CD4-positive, alpha-beta T cell (primary cell): ENCODE results near the gene ATP6V1E1. TPM values are rescaled to one million over a fixed set of nuclear protein-coding genes. Genes with fewer than 3 reads are reported as not detected.

Experiments
- ATAC-seq: fragments of 200-7000 bp; cut with Tn5 transposase; one replicate; pipeline ENCODE4 v1.10.0; 2022; ENCODE audit warnings: mild to moderate bottlenecking; ENCODE audit not compliant: poor library complexity
- CTCF ChIA-PET: fragments of 350-600 bp; sonication (Branson Sonifier 250); formaldehyde crosslinking; loops from one replicate; lab custom pipeline; 2021; ENCODE audit warnings: antibody characterized with exemption, inconsistent platforms; lab: Charles Lee
- POLR2A ChIA-PET: fragments of 350-600 bp; sonication (Branson Sonifier 250); formaldehyde crosslinking; loops from one replicate; lab custom pipeline; 2021; ENCODE audit warnings: antibody characterized with exemption, inconsistent platforms; lab: Charles Lee
- DNase-seq, 14 experiments: peaks; one replicate each; pipeline ENCODE4 v3.0.0-alpha.2; 2013 to 2020; ENCODE audit warnings: mixed read lengths in 2 of 14
- H3K27ac ChIP-seq, 2 donors: one replicate each; pipeline versions ENCODE4 v1.5.1 to v1.7.0; 2013; ENCODE audit warnings: low read length in 2 of 2, low read depth in 1 of 2, mild to moderate bottlenecking in 1 of 2
- H3K27me3 ChIP-seq, 2 experiments: 1 replicate in 1 of 2; 2 replicates in 1 of 2; pipeline versions ENCODE4 v1.6.1 to v1.7.0; 2013; ENCODE audit warnings: low read length in 2 of 2, control low read depth in 1 of 2, mild to moderate bottlenecking in 1 of 2, moderate library complexity in 1 of 2; ENCODE audit not compliant: insufficient read depth in 2 of 2, control insufficient read depth in 1 of 2
- H3K36me3 ChIP-seq: one replicate; pipeline ENCODE4 v1.6.1; 2013; ENCODE audit warnings: low read length, control low read depth; ENCODE audit not compliant: insufficient read depth
- H3K4me1 ChIP-seq: one replicate; pipeline ENCODE4 v1.6.1; 2013; ENCODE audit warnings: low read length, control low read depth; ENCODE audit not compliant: insufficient read depth
- H3K4me3 ChIP-seq: one replicate; pipeline ENCODE4 v1.5.1; 2013; ENCODE audit warnings: mild to moderate bottlenecking, low read length, moderate library complexity
- H3K9me3 ChIP-seq, 2 experiments: 1 replicate in 1 of 2; 2 replicates in 1 of 2; pipeline versions ENCODE4 v1.6.1 to v1.7.0; 2013; ENCODE audit warnings: low read length in 2 of 2, mild to moderate bottlenecking in 2 of 2, control low read depth in 1 of 2, moderate library complexity in 1 of 2; ENCODE audit not compliant: control insufficient read depth in 1 of 2, insufficient read depth in 1 of 2
- H3K27ac Mint-ChIP-seq: one replicate; pipeline ENCODE4 v1.8.0; 2020; ENCODE audit warnings: mixed read lengths
- H3K27me3 Mint-ChIP-seq: one replicate; pipeline ENCODE4 v1.8.0; 2021; ENCODE audit warnings: mixed read lengths
- H3K36me3 Mint-ChIP-seq: one replicate; pipeline ENCODE4 v1.8.0; 2021; ENCODE audit warnings: low read depth, mixed read lengths
- H3K4me1 Mint-ChIP-seq: one replicate; pipeline ENCODE4 v1.8.0; 2021; ENCODE audit warnings: low read depth, mixed read lengths
- H3K4me3 Mint-ChIP-seq: one replicate; pipeline ENCODE4 v1.8.0; 2020; ENCODE audit warnings: mild to moderate bottlenecking, mixed read lengths
- H3K9me3 Mint-ChIP-seq: one replicate; pipeline ENCODE4 v1.8.0; 2020; ENCODE audit warnings: mixed read lengths
- intact Hi-C, 2 experiments: fragments of 100-400 bp; cut with DNase I in 1 of 2; cut with micrococcal nuclease in 1 of 2; formaldehyde crosslinking; loops; one replicate each; pipeline versions ENCODE4 v1.15.1 to v1.9.0; 2023 to 2025; cut with DNase I, micrococcal nuclease
- total RNA-seq, 174 experiments: library from RNA in 2 of 174; stranded (reverse) in 2 of 174; gene quantifications; one replicate each; pipeline ENCODE4 v1.2.3 and lab custom pipeline; 2021 to 2026
- TF ChIP-seq, protein P1 (sequence below): fragments of 200-600 bp; IDR thresholded peaks from one replicate; pipeline ENCODE4 v1.8.0; 2022; ENCODE audit warnings: antibody characterized with exemption, mild to moderate bottlenecking

ATP6V1E1 gene
- total RNA-seq, 2 experiments from 2014 or later = 48.4 to 50.8 TPM

DNA sequence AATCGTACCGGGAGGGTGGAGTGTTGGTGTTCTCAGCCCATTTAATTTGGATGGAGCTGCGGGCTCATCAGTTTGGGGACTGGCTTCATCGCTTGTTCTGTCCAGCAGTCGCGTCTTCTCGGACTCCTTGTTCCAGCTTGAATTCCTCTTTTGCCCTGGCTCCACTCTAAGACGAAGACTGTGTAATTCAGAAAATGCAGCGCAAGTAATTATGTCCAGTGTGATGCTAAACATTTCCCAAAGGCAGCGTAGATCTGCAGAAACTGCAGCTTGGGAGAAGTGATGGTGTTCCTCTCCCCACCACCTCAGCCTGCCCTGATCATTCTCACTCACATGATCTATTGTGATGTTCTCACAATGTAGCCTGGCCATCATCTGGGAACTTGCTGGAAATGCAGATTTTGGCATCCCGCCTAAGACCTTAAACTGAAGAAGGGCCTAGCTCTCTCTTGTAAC, 64.6 kb downstream of the ATP6V1E1 start:
- ChIA-PET CTCF (interaction anchor here (0.6 kb wide), 1 partner anchor 387 kb away, joined by 3 read pairs; no protein-coding TSS in a partner anchor), POLR2A (no interaction called here)
- no peaks in the 10 kb centered on the region for H3K36me3 Mint-ChIP-seq
- no peak overlapping the region for H3K4me3 Mint-ChIP-seq
- no peak overlapping the region for H3K4me3 ChIP-seq
- H3K36me3 ChIP-seq = no peaks in the 10 kb centered on the region
- no peak for DNase-seq
- H3K9me3 Mint-ChIP-seq = no peaks in the 10 kb centered on the region
- TF ChIP-seq, protein P1, sequence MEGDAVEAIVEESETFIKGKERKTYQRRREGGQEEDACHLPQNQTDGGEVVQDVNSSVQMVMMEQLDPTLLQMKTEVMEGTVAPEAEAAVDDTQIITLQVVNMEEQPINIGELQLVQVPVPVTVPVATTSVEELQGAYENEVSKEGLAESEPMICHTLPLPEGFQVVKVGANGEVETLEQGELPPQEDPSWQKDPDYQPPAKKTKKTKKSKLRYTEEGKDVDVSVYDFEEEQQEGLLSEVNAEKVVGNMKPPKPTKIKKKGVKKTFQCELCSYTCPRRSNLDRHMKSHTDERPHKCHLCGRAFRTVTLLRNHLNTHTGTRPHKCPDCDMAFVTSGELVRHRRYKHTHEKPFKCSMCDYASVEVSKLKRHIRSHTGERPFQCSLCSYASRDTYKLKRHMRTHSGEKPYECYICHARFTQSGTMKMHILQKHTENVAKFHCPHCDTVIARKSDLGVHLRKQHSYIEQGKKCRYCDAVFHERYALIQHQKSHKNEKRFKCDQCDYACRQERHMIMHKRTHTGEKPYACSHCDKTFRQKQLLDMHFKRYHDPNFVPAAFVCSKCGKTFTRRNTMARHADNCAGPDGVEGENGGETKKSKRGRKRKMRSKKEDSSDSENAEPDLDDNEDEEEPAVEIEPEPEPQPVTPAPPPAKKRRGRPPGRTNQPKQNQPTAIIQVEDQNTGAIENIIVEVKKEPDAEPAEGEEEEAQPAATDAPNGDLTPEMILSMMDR = no peak
- H3K4me1 Mint-ChIP-seq = no peaks in the 10 kb centered on the region
- H3K4me1 ChIP-seq = no peaks in the 10 kb centered on the region
- no peak overlapping the region for H3K27ac ChIP-seq
- H3K27me3 ChIP-seq = peaks cover 0 to 4% of the 10 kb centered on the region in 2 experiments
- H3K27ac Mint-ChIP-seq = no peak overlapping the region
- no peak for ATAC-seq
- intact Hi-C loops = no loop called here
- H3K9me3 ChIP-seq = no peaks in the 10 kb centered on the region
- H3K27me3 Mint-ChIP-seq = no peaks in the 10 kb centered on the region

- TF ChIP-seq, protein P1 = no peak
- intact Hi-C loops = no loop called here
- Histone ChIP-seq H3K4me1 (no peaks in the 10 kb centered on the region), H3K4me3 (no peak within 1 kb of the TSS), H3K9me3 (no peaks in the 10 kb centered on the region), H3K36me3 (no peaks in the 10 kb centered on the region), H3K27ac (no peak within 1 kb of the TSS), H3K27me3 (peaks cover 0 to 4% of the 10 kb centered on the region in 2 experiments)
- POLR2A ChIA-PET = no interaction called here
- no peaks in the 10 kb centered on the region for H3K36me3 Mint-ChIP-seq
- CTCF ChIA-PET = no interaction called here
- H3K4me1 Mint-ChIP-seq = no peaks in the 10 kb centered on the region
- ATAC-seq = no peak
- no peaks in the 10 kb centered on the region for H3K9me3 Mint-ChIP-seq
- no peak within 1 kb of the TSS for H3K27ac Mint-ChIP-seq
- no peaks in the 10 kb centered on the region for H3K27me3 Mint-ChIP-seq
- no peak for DNase-seq
- no peak within 1 kb of the TSS for H3K4me3 Mint-ChIP-seq
Measured at GRCh38 chr22:17562906-17563870, 65.4 kb downstream of the ATP6V1E1 start, which contains the start of gene SLC25A18. SLC25A18 (plus strand) TSS chr22:17563498; CDS start chr22:17579945, 16,447 bp downstream.

DNA sequence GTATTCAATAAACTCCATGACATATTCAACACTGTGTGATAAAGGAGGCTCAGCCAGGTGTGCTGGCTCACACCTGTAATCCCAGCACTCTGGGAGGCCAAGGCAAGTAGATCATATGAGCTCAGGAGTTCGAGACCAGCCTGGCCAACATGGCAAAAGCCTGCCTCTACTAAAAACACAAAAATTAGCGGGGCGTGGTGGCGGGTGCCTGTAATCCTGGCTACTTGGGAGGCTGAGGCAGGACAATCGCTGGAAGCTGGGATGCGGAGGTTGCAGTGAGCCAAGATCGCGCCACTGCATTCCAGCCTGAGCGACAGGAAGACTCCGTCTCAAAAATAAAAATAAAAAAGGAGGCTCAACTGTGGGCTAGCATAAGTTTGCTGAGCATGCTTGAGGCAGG, 69.4 kb downstream of the ATP6V1E1 start:
- Mint-ChIP-seq H3K27ac (no peak overlapping the region), H3K4me1 (no peaks in the 10 kb centered on the region), H3K4me3 (no peak overlapping the region), H3K36me3 (no peaks in the 10 kb centered on the region), H3K9me3 (no peaks in the 10 kb centered on the region), H3K27me3 (no peaks in the 10 kb centered on the region)
- peaks cover 0 to 4% of the 10 kb centered on the region in 2 experiments for H3K27me3 ChIP-seq
- H3K36me3 ChIP-seq = no peaks in the 10 kb centered on the region
- no peak overlapping the region for H3K27ac ChIP-seq
- ChIA-PET CTCF (no interaction called here), POLR2A (no interaction called here)
- TF ChIP-seq, protein P1 = no peak
- no peaks in the 10 kb centered on the region for H3K9me3 ChIP-seq
- H3K4me3 ChIP-seq = no peak overlapping the region
- ATAC-seq = no peak
- intact Hi-C loops = no loop called here
- no peak for DNase-seq
- no peaks in the 10 kb centered on the region for H3K4me1 ChIP-seq
